ENCODE data around the gene HMCN1.

Gene HMCN1

DNA sequence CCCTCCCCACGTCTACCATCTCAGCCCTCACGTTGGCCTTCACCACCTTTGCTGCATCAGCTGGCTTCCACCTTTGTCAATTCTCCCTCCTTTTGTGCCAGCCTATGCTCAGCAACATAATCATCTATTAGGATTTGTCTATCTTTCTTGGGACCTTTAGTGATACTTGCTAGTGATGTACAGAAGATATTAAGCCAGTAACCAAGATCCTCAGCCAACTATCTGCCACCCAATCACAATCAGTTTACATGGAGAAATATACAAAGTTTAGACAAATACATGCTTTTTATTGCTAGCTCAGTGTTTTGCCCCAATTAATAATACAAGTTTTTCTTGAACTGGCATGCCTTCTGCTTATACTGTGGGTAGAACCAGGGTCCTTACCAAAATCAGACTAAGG lies 468.6 kb downstream of the HMCN1 start:
- TF ChIP-seq TAF1 (IDR thresholded peaks at IDR 0.05; ENCODE audit: borderline replicate concordance, insufficient read depth, low read length) (no peak), FOXP2 (optimal IDR thresholded peaks at IDR 0.05; ENCODE audit: borderline replicate concordance, extremely low read depth, extremely low read length, insufficient read depth) (no peak), SIN3A (IDR thresholded peaks at IDR 0.05; ENCODE audit: borderline replicate concordance, insufficient read depth, low read length) (no peak), POLR2AphosphoS5 (IDR thresholded peaks at IDR 0.05; ENCODE audit: low read depth, low read length) (no peak)
- TF ChIP-seq, protein P1, sequence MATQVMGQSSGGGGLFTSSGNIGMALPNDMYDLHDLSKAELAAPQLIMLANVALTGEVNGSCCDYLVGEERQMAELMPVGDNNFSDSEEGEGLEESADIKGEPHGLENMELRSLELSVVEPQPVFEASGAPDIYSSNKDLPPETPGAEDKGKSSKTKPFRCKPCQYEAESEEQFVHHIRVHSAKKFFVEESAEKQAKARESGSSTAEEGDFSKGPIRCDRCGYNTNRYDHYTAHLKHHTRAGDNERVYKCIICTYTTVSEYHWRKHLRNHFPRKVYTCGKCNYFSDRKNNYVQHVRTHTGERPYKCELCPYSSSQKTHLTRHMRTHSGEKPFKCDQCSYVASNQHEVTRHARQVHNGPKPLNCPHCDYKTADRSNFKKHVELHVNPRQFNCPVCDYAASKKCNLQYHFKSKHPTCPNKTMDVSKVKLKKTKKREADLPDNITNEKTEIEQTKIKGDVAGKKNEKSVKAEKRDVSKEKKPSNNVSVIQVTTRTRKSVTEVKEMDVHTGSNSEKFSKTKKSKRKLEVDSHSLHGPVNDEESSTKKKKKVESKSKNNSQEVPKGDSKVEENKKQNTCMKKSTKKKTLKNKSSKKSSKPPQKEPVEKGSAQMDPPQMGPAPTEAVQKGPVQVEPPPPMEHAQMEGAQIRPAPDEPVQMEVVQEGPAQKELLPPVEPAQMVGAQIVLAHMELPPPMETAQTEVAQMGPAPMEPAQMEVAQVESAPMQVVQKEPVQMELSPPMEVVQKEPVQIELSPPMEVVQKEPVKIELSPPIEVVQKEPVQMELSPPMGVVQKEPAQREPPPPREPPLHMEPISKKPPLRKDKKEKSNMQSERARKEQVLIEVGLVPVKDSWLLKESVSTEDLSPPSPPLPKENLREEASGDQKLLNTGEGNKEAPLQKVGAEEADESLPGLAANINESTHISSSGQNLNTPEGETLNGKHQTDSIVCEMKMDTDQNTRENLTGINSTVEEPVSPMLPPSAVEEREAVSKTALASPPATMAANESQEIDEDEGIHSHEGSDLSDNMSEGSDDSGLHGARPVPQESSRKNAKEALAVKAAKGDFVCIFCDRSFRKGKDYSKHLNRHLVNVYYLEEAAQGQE (IDR thresholded peaks at IDR 0.05; ENCODE audit: insufficient read depth in 1 of 2, low read depth in 2 of 2, low read length in 2 of 2) = no peak

DNA sequence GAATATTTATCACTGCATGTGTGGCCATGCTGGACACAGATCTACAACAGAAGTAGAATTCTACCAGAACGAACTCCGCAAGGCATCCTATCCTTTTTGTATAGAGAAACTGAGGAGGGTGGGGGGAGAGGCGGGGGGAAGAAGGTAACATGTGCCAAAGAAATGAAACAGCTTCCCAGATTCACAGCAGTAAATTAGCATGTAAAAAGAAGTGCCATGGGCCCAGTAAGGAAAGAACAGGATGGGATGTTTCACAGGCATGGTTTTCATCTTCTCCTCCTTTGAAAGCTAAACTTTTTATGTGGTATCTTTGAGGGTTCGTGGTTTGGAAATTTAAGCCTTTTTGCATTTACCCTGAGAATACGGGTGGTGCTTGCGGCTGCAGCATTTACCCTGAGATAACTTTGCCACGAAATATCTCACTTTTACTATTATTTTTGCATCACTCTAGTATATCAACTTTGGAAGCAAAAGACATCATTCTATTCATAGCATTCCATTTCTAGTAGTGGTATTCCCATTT lies 471.9 kb downstream of the HMCN1 start:
- TF ChIP-seq SIN3A (IDR thresholded peaks at IDR 0.05; ENCODE audit: borderline replicate concordance, insufficient read depth, low read length) = no peak
- no peak for TF ChIP-seq POLR2AphosphoS5 (IDR thresholded peaks at IDR 0.05; ENCODE audit: low read depth, low read length)
- no peak for TF ChIP-seq TAF1 (IDR thresholded peaks at IDR 0.05; ENCODE audit: borderline replicate concordance, insufficient read depth, low read length)
- no peak for TF ChIP-seq FOXP2 (optimal IDR thresholded peaks at IDR 0.05; ENCODE audit: borderline replicate concordance, extremely low read depth, extremely low read length, insufficient read depth)
- TF ChIP-seq, protein P1 (IDR thresholded peaks at IDR 0.05; ENCODE audit: insufficient read depth in 1 of 2, low read depth in 2 of 2, low read length in 2 of 2) = no peak

DNA sequence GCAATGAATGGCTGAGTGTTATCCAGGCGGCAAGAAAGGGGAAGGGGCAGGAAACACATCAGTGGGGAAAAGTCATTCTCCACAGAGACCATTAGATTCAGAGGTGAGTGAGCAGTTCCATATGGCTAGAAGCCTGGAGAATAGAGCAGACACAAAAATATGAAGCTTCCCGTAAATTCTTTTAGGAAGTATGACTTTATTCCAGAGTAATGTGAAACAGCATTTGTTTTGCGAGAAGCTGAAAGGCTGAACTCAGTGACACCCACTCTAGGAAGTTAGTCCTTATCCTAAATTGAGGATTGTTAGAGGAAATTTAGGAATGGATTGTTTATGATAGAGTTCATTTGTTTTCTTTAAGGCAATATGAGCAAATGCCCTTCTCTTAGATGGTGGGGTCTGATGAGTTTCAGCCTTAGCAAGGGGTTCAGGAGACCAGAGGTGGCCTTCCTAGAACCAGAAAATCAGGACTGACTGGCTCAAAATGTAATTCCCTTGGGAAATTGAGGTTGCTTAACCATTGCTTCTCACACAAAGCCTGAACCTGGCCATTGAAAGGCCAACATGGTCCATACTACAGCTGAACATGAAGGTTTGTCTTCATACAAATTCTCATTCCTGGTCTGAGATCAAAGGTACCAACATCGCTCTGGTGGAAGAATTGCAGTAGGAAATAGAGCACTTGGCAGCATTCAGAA lies 473.3 kb downstream of the HMCN1 start:
- TF ChIP-seq POLR2AphosphoS5 (IDR thresholded peaks at IDR 0.05; ENCODE audit: low read depth, low read length) (no peak), TAF1 (IDR thresholded peaks at IDR 0.05; ENCODE audit: borderline replicate concordance, insufficient read depth, low read length) (no peak), FOXP2 (optimal IDR thresholded peaks at IDR 0.05; ENCODE audit: borderline replicate concordance, extremely low read depth, extremely low read length, insufficient read depth) (no peak), SIN3A (IDR thresholded peaks at IDR 0.05; ENCODE audit: borderline replicate concordance, insufficient read depth, low read length) (no peak)
- TF ChIP-seq, protein P1 (IDR thresholded peaks at IDR 0.05; ENCODE audit: insufficient read depth in 1 of 2, low read depth in 2 of 2, low read length in 2 of 2) = no peak

DNA sequence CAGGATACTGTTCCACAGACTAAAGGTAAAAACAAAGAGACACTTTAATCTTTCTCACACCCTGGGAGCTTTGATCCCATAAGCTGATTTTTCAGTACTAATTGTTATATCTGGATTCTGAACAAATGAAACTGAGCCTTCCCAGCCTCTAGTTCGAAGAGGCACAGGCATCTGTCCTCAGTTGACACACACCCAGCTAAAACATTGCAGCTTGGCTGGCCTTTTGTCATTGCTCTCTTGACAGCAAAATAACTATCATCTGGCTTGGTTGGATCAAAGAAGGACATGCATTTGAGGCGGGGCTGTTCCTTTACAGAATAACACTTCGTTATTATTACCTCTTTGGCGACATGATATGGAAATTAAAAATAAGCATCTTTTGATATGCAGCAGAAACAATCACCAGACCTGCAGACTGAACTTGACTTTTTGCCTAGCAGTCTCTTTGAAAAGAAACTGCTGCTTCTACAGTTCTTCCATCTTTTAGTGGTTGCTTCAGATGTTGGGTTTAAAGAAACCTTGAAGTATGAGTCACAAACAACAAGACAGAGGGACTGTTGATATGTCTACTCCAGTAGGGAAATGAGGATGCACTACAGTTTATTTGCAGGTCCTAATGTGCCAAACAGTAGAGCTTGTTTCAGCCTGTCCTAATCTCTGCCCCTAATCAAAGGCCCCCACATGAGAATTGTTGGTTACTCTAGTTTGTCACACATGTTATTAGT lies 474.4 kb downstream of the HMCN1 start:
- TF ChIP-seq POLR2AphosphoS5 (IDR thresholded peaks at IDR 0.05; ENCODE audit: low read depth, low read length) (no peak), TAF1 (IDR thresholded peaks at IDR 0.05; ENCODE audit: borderline replicate concordance, insufficient read depth, low read length) (no peak), SIN3A (IDR thresholded peaks at IDR 0.05; ENCODE audit: borderline replicate concordance, insufficient read depth, low read length) (no peak), FOXP2 (optimal IDR thresholded peaks at IDR 0.05; ENCODE audit: borderline replicate concordance, extremely low read depth, extremely low read length, insufficient read depth) (no peak)
- TF ChIP-seq, protein P1 (IDR thresholded peaks at IDR 0.05; ENCODE audit: insufficient read depth in 1 of 2, low read depth in 2 of 2, low read length in 2 of 2) = no peak
